Activated T-cell treated with anti-CD3 and anti-CD28 coated beads, Interleukin-2, amount 50 U/mL, for 4 hours (primary cell): Measurements from ENCODE around the gene RGS7. TPM values are rescaled to one million over a fixed set of nuclear protein-coding genes. Genes with fewer than 3 reads are reported as not detected.

Experiments used
- ATAC-seq, 2 donors: fragments of 200-7000 bp; cut with Tn5 transposase; one replicate each; pipeline ENCODE4 v1.10.0; 2021
- DNase-seq: peaks from one replicate; pipeline ENCODE4 v3.0.0-alpha.2; 2020
- H3K27me3 Mint-ChIP-seq: one replicate; pipeline ENCODE4 v1.8.0; 2021; ENCODE audit warnings: low read depth, mixed read lengths
- H3K36me3 Mint-ChIP-seq: one replicate; pipeline ENCODE4 v1.8.0; 2022; ENCODE audit warnings: mixed read lengths; ENCODE audit not compliant: insufficient read depth
- H3K4me1 Mint-ChIP-seq: one replicate; pipeline ENCODE4 v1.8.0; 2021; ENCODE audit warnings: low read depth, mixed read lengths
- H3K4me3 Mint-ChIP-seq: one replicate; pipeline ENCODE4 v1.8.0; 2021; ENCODE audit warnings: mild to moderate bottlenecking, moderate library complexity, mixed read lengths
- H3K9me3 Mint-ChIP-seq: one replicate; pipeline ENCODE4 v1.8.0; 2021; ENCODE audit warnings: mixed read lengths
- total RNA-seq, 3 donors: library from RNA; stranded (reverse); gene quantifications; one replicate each; pipeline ENCODE4 v1.2.1, GENCODE V29; 2021

RGS7 gene
- total RNA-seq, 3 donors from 2014 or later = not detected

DNA sequence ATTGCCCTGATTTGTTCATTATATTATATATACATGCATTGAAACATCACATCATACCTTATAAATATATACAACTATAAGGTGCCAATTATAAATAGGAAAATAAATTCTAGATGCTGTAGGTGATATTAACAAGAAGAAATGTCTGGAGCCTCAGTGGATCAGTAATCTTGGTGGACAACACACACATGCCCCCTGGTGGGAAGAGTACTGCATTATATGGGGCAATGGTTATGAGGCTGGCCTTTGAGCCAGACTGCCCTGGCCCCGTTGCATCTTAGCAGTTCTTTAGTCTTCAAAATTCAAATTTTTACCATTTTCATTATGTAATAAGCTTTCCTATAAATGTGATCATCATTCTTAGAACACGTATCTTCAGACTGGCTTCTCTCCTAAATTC is 410.1 kb downstream of the RGS7 start:
- H3K4me3 Mint-ChIP-seq = no peak overlapping the region
- ATAC-seq = no peak
- no peaks in the 10 kb centered on the region for H3K9me3 Mint-ChIP-seq
- H3K36me3 Mint-ChIP-seq = no peaks in the 10 kb centered on the region
- no peaks in the 10 kb centered on the region for H3K4me1 Mint-ChIP-seq
- DNase-seq = no peak
- no peaks in the 10 kb centered on the region for H3K27me3 Mint-ChIP-seq

- Mint-ChIP-seq H3K9me3 (peaks cover 9% of the 10 kb centered on the region), H3K4me1 (no peaks in the 10 kb centered on the region), H3K36me3 (no peaks in the 10 kb centered on the region), H3K27me3 (no peaks in the 10 kb centered on the region), H3K4me3 (no peak overlapping the region)
- no peak for ATAC-seq
- DNase-seq = no peak
Measured at GRCh38 chr1:240942901-240943300, 414.1 kb downstream of the RGS7 start.

DNA sequence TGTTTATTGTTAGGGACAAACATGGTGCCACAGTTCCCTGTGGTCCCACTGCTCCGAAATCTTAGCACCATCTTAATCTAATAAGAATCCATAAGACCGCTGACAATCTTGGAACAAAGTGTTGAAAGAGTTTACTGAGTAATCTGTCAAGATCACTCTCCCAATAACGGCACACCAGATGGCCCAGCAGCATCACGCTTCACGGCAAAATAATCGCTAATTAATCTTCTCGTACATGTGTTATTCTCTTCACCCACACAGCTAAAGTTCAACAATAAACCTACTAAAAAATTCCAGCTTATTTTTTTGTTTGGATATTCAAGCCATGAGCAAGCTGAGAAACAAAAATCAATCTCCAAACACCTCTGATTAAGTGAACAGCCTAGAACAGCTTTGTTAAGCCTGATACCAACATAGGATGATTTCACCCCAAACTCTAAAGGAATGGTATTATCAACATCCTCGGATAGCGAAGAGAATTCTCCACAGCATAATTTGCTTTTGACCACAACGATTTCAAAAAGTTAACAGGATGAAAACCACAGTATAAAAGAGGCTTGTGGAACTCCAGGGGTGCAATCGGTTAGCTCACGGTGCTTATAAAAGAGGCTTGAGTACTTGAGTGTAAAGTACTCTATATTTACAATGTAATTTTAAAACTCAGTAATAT is 415.2 kb downstream of the RGS7 start:
- no peak overlapping the region for H3K4me3 Mint-ChIP-seq
- no peaks in the 10 kb centered on the region for H3K27me3 Mint-ChIP-seq
- no peak for ATAC-seq
- no peak for DNase-seq
- H3K36me3 Mint-ChIP-seq = no peaks in the 10 kb centered on the region
- peaks cover 16% of the 10 kb centered on the region for H3K9me3 Mint-ChIP-seq
- H3K4me1 Mint-ChIP-seq = no peaks in the 10 kb centered on the region

DNA sequence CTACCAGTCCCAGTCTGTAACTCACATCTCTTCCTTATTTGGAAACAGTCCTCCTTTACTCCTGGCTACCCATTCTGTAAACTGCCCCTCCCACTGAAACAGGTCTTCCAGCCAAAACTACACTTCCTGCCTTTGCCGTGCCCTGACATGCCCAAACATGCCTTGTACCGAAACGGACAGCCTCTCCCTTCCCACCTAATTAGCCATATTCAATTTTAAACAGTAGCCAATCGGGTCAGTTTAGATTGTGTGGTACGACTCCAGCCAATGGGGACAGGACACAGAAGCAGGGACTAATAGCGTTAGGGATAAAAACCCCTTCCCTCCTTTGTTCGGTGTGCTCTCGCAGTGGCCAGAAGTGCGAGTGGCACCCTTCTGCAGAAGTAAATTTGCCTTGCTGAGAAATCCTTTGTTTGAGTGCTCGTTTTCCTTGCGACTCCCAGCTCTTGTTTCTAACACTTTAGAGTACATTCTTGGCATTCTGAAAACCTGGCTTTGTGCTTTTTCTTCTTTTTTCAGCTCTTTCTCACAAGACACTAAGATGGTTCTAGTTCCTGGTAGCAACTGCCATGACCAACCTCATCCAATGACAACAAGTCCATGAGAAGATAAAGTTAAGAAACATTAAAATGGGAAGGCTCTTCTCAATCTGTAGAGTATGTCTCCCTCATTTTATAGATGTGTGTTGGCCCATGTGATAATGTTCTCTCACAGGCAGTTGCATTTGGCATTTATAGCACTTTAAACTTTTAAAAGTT is 419.9 kb downstream of the RGS7 start:
- Mint-ChIP-seq H3K4me1 (no peaks in the 10 kb centered on the region), H3K9me3 (peaks cover 23% of the 10 kb centered on the region), H3K27me3 (no peaks in the 10 kb centered on the region), H3K36me3 (no peaks in the 10 kb centered on the region), H3K4me3 (no peak overlapping the region)
- ATAC-seq (no peak), DNase-seq (no peak)

- Mint-ChIP-seq H3K36me3 (no peaks in the 10 kb centered on the region), H3K27me3 (no peaks in the 10 kb centered on the region)
Measured at GRCh38 chr1:240935920-240936319, 421.1 kb downstream of the RGS7 start.

GRCh38 chr1:240931031-240931430 is 426.0 kb downstream of the RGS7 start:
- no peak overlapping the region for H3K4me3 Mint-ChIP-seq
- no peaks in the 10 kb centered on the region for H3K27me3 Mint-ChIP-seq
- H3K4me1 Mint-ChIP-seq = no peaks in the 10 kb centered on the region
- peaks cover 11% of the 10 kb centered on the region for H3K9me3 Mint-ChIP-seq
- ATAC-seq (no peak), DNase-seq (no peak)
- H3K36me3 Mint-ChIP-seq = no peaks in the 10 kb centered on the region

More at GRCh38 chr1:240935920-240936319, 421.1 kb downstream of the RGS7 start:
- Mint-ChIP-seq H3K9me3 (peaks cover 23% of the 10 kb centered on the region), H3K4me3 (no peak overlapping the region), H3K4me1 (no peaks in the 10 kb centered on the region)
- ATAC-seq (no peak), DNase-seq (no peak)

DNA sequence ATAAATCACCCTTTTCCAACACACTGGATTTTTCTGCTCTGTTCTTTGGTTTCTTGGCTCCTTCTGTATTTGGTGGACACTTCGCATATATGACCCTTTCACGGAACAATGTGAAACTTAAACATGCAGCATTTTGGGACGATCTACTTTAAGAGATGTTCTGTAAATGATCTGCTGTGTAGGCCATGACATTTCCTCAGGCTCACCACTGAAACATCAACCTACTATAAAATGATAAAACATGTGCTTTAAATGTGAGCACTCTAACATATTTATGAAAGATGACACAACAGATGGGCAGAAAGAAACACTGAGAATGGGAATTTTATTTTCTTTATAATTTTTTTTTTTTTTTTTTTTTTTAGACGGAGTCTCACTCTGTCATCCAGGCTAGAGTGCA is 428.7 kb downstream of the RGS7 start:
- H3K27me3 Mint-ChIP-seq = no peaks in the 10 kb centered on the region
- DNase-seq = no peak
- H3K9me3 Mint-ChIP-seq = peaks cover 9% of the 10 kb centered on the region
- no peak overlapping the region for H3K4me3 Mint-ChIP-seq
- no peaks in the 10 kb centered on the region for H3K4me1 Mint-ChIP-seq
- H3K36me3 Mint-ChIP-seq = no peaks in the 10 kb centered on the region
- no peak for ATAC-seq

GRCh38 chr1:240927821-240928220 is 429.2 kb downstream of the RGS7 start:
- Mint-ChIP-seq H3K36me3 (no peaks in the 10 kb centered on the region), H3K4me1 (no peaks in the 10 kb centered on the region), H3K27me3 (no peaks in the 10 kb centered on the region), H3K9me3 (peaks cover 9% of the 10 kb centered on the region), H3K4me3 (no peak overlapping the region)
- DNase-seq (no peak), ATAC-seq (no peak)

DNA sequence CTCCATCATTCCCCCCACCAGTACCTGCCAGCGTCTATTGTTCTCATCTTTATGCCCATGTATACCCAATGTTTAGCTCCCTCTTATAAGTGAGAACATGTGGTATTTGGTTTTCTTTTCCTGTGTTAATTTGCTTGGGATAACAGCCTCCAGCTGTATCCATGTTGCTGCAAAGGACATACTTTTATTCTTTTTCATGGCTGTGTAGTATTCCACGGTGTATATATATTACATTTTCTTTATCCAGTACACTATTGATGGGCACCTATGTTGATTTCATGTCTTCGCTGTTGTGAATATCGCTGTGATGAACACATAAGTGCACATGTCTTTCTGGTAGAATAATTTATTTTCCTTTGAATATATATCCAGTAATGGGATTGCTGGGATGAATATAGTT is 431.7 kb downstream of the RGS7 start:
- ATAC-seq (no peak), DNase-seq (no peak)
- H3K27me3 Mint-ChIP-seq = no peaks in the 10 kb centered on the region
- no peaks in the 10 kb centered on the region for H3K36me3 Mint-ChIP-seq
- H3K4me3 Mint-ChIP-seq = no peak overlapping the region
- peaks cover 12% of the 10 kb centered on the region for H3K9me3 Mint-ChIP-seq
- no peaks in the 10 kb centered on the region for H3K4me1 Mint-ChIP-seq

DNA sequence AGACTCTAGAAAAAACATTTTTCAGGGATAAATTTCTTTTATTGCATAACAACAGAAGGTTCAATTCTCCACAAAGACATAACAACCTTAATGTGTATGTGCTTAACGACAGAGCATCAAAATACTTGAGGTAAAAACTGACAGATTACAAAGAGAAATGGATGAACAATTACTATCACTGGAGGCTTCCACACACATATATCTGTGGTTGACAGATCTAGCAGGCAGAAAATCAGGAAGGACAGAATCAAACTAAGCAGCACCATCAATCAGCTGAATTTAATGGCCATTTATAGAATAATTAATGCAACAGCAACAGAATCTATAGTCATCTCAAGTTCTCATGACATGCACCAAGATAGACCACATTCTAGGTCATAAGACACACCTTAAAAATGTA is 439.0 kb downstream of the RGS7 start:
- DNase-seq (no peak), ATAC-seq (no peak)
- Mint-ChIP-seq H3K27me3 (no peaks in the 10 kb centered on the region), H3K36me3 (no peaks in the 10 kb centered on the region), H3K9me3 (peaks cover 19% of the 10 kb centered on the region), H3K4me3 (no peak overlapping the region), H3K4me1 (no peaks in the 10 kb centered on the region)

- no peak for DNase-seq
- H3K36me3 Mint-ChIP-seq = no peaks in the 10 kb centered on the region
- H3K4me1 Mint-ChIP-seq = no peaks in the 10 kb centered on the region
- no peaks in the 10 kb centered on the region for H3K27me3 Mint-ChIP-seq
- no peak overlapping the region for H3K4me3 Mint-ChIP-seq
- ATAC-seq = no peak
- H3K9me3 Mint-ChIP-seq = peaks cover 18% of the 10 kb centered on the region
Measured at GRCh38 chr1:240914506-240914905, 442.5 kb downstream of the RGS7 start.

- H3K27me3 Mint-ChIP-seq = no peaks in the 10 kb centered on the region
- H3K36me3 Mint-ChIP-seq = no peaks in the 10 kb centered on the region
- H3K4me3 Mint-ChIP-seq = no peak overlapping the region
- no peaks in the 10 kb centered on the region for H3K4me1 Mint-ChIP-seq
- DNase-seq = no peak
- ATAC-seq = no peak
- peaks cover 9% of the 10 kb centered on the region for H3K9me3 Mint-ChIP-seq
Measured at GRCh38 chr1:240912821-240913220, 444.2 kb downstream of the RGS7 start.

DNA sequence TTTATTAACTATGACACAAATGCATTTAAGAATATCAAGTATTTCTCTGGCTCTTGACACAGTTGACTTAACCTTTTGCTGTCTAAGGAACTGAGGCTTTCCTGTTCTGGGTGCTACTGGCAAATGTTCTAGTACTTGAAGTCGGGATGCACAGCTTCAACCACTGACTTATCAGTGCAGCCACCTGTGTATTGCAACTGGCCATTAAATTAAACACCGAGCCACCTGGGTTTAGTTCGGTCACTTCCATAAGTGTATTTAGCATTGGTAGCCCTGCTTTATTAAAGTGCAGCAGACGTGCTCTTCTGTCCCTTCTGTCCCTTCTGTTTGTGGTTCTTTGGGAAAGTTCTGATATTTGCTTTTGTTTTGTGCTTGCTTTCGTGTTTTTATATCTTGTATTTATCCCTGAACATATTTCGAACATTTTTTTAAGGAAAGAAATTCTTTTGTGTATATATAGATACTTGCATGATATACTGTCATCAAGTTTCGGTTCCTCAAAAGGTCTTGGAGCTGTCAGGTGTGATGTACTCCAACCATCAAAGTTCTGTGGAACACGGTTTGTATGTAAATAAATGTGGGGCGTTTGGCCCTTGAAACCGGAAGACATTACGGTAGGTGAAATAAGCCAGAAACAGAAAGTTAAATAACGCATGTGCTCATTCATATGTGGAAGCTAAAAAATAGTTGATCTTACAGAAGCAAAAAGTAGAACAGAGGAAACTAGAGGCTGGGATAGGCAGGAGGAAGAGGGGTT is 447.1 kb downstream of the RGS7 start:
- ATAC-seq (no peak), DNase-seq (no peak)
- no peak overlapping the region for H3K4me3 Mint-ChIP-seq
- H3K36me3 Mint-ChIP-seq = no peaks in the 10 kb centered on the region
- H3K4me1 Mint-ChIP-seq = no peaks in the 10 kb centered on the region
- H3K9me3 Mint-ChIP-seq = peaks cover 5% of the 10 kb centered on the region
- H3K27me3 Mint-ChIP-seq = no peaks in the 10 kb centered on the region

- Mint-ChIP-seq H3K36me3 (no peaks in the 10 kb centered on the region), H3K9me3 (peaks cover 13% of the 10 kb centered on the region), H3K27me3 (no peaks in the 10 kb centered on the region), H3K4me3 (no peak overlapping the region), H3K4me1 (no peaks in the 10 kb centered on the region)
- no peak for ATAC-seq
- DNase-seq = no peak
Measured at GRCh38 chr1:240906477-240906876, 450.5 kb downstream of the RGS7 start.
